NCI-H2081 treated with DMSO at 0.1 percent for 48 hours (cell line): ENCODE results near the gene SNRPA1.
"Not testable (repeated sequence)": the region's sequence is repeated elsewhere in the genome, so short reads cannot be mapped to it uniquely, and the experiment has no call there.

Source experiments
- DNase-seq: peaks from one replicate; lab custom pipeline; 2025; lab: John Stamatoyannopoulos, UW

SNRPA1 gene

GRCh38 chr15:101293122-101293521 lies 1.9 kb downstream of the SNRPA1 start:
- no peak for DNase-seq

DNA sequence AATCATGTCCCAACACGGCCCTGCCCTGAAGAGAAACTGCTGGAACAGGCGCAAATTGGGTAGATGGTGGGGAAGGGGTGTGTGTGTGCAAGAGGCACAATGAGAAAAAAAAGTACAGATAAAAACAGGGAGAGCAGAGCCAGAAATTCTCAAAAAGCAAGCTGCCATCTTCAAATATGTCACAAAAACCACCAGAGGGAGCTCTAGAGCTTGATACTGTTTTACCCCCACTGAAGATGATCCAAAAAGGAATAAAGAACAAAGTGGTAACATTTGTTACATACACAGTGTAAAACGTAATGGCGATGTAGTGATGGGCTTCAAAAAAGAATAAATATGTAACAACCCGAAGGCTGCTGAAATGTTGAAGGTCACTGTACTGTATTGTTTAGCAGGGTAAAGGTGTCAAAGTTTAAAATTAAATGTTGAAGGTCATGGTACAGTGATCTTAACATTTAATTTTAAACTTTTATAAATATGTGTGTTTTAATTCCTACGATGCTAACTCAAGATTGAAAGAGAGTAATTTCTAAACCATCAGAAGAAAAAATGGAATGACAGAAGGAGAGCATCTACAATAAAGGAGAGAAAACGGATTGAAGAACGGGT lies 6.0 kb downstream of the SNRPA1 start:
- DNase-seq = no peak

GRCh38 chr15:101287342-101287741 lies 7.7 kb downstream of the SNRPA1 start:
- DNase-seq = not testable (repeated sequence)

DNA sequence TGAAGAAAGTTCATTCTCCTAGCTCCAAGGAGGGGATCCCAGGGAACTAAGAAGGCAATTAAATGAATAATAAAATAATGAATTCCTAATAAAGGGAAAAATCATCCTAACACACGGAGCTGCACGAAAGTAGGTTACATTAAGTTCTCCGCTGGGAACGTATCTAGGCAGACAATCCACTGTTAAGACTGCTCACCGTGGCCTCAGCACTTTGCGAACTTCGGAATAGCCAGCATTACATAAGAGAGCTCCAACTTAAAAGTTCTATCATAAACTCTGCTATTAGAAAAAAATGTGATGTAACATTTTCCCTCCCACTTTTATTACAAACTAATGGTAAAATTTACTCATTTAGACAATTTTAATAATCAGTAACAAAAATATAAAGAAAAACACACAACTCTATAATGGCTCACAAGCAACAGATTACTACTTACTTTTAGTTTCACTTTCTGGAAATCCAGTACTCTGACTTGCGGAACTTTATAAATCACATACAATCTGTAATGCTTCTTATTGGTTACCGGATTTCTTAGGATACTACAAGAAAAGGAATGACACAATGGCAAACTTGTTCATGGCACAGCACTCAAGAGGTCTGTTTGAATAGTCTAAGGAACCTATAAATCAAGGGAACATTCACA lies 8.5 kb downstream of the SNRPA1 start:
- no peak for DNase-seq

- DNase-seq = no peak
Measured at GRCh38 chr15:101283931-101284330, 11.1 kb downstream of the SNRPA1 start.

- no peak for DNase-seq
Measured at GRCh38 chr15:101280007-101280406, 15.0 kb downstream of the SNRPA1 start.

GRCh38 chr15:101277943-101278564 lies 17.0 kb downstream of the SNRPA1 start:
- no peak for DNase-seq

- peak; percentile 18 for DNase-seq
Measured at GRCh38 chr15:101277038-101277822, 17.8 kb downstream of the SNRPA1 start, which contains the start of gene SELENOS. Gene SELENOS (minus strand): TSS chr15:101277485. CDS start chr15:101277417, 68 bp downstream.

DNA sequence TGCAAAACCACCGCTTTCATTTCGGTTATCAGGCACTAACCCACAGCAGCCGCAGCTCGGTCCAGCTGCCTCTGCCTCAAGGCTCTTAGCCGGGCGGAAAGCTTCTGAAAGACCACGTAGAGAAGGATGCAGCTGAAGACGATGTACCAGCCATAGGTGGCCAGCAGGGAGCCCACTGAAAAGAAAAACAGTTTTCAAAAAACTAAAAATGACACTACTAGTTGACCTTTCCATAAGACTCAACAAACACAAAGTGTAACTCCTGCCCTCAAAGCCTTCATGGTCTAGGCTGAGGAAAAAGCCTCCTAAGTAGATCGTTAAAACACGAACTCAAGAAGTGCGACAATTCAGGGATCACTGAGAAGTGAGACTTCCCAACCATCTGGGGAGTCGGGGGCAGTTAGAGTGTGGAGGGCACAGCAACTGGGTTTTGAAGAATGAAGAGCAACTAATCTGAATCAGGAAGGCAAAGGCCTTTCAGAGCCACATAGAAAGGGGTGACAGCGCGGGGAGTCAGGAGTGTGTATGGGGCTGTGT lies 18.5 kb downstream of the SNRPA1 start:
- DNase-seq = no peak

DNA sequence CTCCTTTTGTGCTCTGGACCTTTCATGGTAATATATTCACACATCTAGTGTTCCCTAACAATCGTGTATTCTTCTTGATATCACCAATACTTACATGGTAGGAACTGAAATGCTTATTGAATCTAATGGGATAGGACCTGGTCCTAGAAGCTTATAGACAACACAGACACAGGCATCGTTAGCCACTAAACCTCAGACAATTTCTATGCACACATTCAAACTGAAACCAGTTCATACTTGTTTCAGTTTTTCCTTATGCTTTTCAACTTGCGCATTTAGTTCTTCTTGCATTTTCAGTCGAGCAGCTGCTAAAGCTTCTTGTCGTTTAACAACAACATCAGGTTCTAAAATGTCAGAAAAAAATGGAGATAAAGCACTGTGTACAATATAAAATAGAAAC lies 20.0 kb downstream of the SNRPA1 start:
- DNase-seq = no peak

- DNase-seq = no peak
Measured at GRCh38 chr15:101273534-101273933, 21.5 kb downstream of the SNRPA1 start.

- DNase-seq = no peak
Measured at GRCh38 chr15:101272584-101272983, 22.5 kb downstream of the SNRPA1 start.

GRCh38 chr15:101269479-101270223 lies 25.4 kb downstream of the SNRPA1 start:
- no peak for DNase-seq

DNA sequence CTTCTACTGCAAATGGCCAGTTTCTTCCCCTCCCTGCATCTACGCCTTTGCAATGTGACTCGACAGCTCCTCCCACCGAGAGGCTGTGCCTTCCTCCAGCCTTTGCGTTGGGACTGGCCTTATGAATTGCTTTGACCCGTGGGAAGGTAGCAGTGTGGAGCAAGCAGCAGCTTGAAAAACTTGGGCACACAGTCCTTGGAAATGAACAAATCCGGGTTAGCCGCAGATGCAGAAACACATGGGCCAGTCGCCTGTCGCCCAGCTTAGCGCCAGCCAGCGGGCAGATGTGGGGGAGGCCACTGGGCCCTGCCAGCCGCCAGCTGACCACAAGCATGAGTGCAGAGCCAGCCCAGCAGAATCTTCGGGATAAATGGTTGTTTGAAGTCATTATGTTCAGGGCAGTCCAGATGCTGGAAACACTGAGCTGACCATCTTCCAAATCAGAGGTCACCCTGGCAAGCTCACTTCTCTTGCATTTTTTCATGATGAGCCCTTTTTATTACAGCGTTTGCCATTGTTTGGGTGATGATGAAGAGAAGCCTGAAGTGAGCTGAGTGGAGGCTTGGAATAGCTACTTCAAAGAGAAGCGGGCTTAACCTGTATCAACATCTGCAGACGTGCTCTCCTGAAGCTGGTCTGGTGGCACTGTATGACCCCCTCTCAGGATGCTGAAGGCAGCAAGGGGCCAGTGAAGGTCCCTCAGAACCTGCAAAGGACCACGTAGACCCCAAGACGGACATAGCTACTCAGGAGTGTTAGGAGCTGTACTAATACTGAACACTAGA lies 27.5 kb downstream of the SNRPA1 start:
- no peak for DNase-seq

- no peak for DNase-seq
Measured at GRCh38 chr15:101266787-101267186, 28.3 kb downstream of the SNRPA1 start.

- DNase-seq = no peak
Measured at GRCh38 chr15:101266034-101266433, 29.0 kb downstream of the SNRPA1 start.

DNA sequence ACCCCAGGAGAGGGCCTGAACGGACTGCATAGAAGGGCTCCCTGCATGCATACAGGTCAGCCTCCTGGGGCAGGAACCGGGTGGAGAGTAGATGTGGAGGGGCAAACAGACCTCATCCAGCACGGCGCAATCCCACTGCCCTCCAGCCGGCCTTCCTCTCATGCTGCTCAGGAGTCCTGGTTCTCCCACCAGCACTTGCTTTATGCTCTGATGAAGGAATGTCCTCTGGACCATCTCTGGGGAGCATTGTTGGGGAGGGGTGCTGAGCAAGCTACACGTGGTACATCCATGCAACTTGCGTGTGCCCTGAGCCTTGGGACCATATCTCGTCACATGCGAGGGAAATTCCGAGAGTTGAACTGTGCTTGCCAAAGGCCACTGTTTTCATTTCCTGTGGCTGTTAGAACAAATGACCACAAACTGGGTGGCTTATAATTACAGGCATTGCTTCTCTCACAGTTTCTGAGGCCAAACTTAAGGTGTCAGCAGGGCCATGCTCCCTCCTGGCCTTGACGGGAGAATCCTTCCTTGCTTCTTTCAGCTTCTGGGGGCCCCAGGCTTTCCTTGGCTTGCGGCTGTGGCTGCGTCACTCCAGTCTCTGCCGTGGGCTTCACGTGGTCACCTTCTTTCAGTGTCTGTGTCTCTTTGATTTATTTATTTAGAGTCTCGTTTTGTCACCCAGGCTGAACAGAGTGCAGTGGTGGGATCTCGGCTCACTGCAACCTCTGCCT lies 30.0 kb downstream of the SNRPA1 start:
- no peak for DNase-seq

GRCh38 chr15:101264011-101264410 lies 31.0 kb downstream of the SNRPA1 start:
- no peak for DNase-seq

DNA sequence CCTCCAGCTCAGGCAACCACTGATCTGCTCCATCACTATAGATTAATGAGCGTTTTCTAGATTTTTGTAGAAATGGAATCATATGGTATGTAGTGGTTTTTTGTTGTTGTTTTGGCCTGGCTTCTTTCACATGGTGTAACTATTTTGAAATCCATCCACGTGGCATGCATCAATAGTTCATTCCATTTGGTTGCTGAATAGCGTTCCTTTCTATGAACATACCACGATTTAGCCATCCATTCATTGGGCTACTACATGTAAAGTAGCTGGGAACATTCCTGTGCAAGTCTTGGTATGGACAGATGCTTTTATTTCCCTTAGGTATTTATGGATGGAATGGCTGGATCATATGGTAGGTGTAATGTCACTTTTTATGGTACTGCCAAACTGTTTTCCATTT lies 32.5 kb downstream of the SNRPA1 start:
- no peak for DNase-seq
